GM23338 (cell line): ENCODE measurements around the gene WDR33. TPM values are rescaled to one million over a fixed set of nuclear protein-coding genes. Genes with fewer than 3 reads are reported as not detected.

Experiments used
- ATAC-seq: fragments of 200-7000 bp; cut with Tn5 transposase; 3 replicates; pipeline ENCODE4 v1.9.1; 2020
- DNase-seq: peaks from one replicate; pipeline ENCODE4 v3.0.0-alpha.2; 2015; ENCODE audit warnings: low spot score
- H2AFZ ChIP-seq: fragments of 200-600 bp; sonication (generic); 2 replicates; pipeline ENCODE4 v1.8.0; 2016; ENCODE audit warnings: antibody characterized with exemption, mild to moderate bottlenecking, moderate library complexity
- H3F3A ChIP-seq: fragments of 200-600 bp; sonication (generic); replicated peaks from 2 replicates; pipeline ENCODE4 v1.8.0; 2017; ENCODE audit warnings: antibody characterized with exemption, mixed run types, low read depth
- H3K27ac ChIP-seq: fragments of 200-600 bp; sonication (generic); 2 replicates; pipeline ENCODE4 v1.6.1; 2016; ENCODE audit warnings: low read depth
- H3K27me3 ChIP-seq: fragments of 200-600 bp; sonication (generic); 2 replicates; pipeline ENCODE4 v1.8.0; 2016; ENCODE audit warnings: mild to moderate bottlenecking, mixed run types, moderate library complexity; ENCODE audit not compliant: insufficient read depth
- H3K36me3 ChIP-seq: fragments of 200-600 bp; sonication (generic); 2 replicates; pipeline ENCODE4 v1.8.0; 2016; ENCODE audit warnings: mild to moderate bottlenecking; ENCODE audit not compliant: insufficient read depth
- H3K4me1 ChIP-seq: fragments of 200-600 bp; sonication (generic); 2 replicates; pipeline ENCODE4 v1.8.0; 2016; ENCODE audit warnings: mild to moderate bottlenecking, moderate library complexity; ENCODE audit not compliant: insufficient read depth
- H3K4me2 ChIP-seq: fragments of 200-600 bp; sonication (generic); 2 replicates; pipeline ENCODE4 v1.7.1; 2017; ENCODE audit warnings: mixed run types
- H3K4me3 ChIP-seq: fragments of 200-600 bp; sonication (generic); 2 replicates; pipeline ENCODE4 v1.6.1; 2016; ENCODE audit warnings: mixed run types
- H3K79me2 ChIP-seq: fragments of 200-600 bp; sonication (generic); replicated peaks from 2 replicates; pipeline ENCODE4 v1.8.0; 2017; ENCODE audit warnings: mild to moderate bottlenecking; ENCODE audit not compliant: insufficient read depth
- H3K9me2 ChIP-seq: fragments of 200-600 bp; sonication (generic); 2 replicates; pipeline ENCODE4 v1.8.0; 2017; ENCODE audit not compliant: insufficient read depth
- H4K20me1 ChIP-seq: fragments of 200-600 bp; sonication (generic); replicated peaks from 2 replicates; pipeline ENCODE4 v1.8.0; 2017; ENCODE audit warnings: mild to moderate bottlenecking; ENCODE audit not compliant: insufficient read depth
- H3K27ac Mint-ChIP-seq: 2 replicates; pipeline ENCODE4 v1.8.0; 2020; ENCODE audit warnings: inconsistent platforms, mild to moderate bottlenecking, moderate library complexity, mixed read lengths
- H3K27me3 Mint-ChIP-seq: 3 replicates; pipeline ENCODE4 v1.8.0; 2022; ENCODE audit warnings: low read depth, mild to moderate bottlenecking, moderate library complexity, mixed read lengths, inconsistent platforms; ENCODE audit not compliant: insufficient read depth, poor library complexity
- H3K36me3 Mint-ChIP-seq: 3 replicates; pipeline ENCODE4 v1.8.0; 2021; ENCODE audit warnings: low read depth, mild to moderate bottlenecking, inconsistent platforms, moderate library complexity, mixed read lengths
- H3K4me1 Mint-ChIP-seq: 3 replicates; pipeline ENCODE4 v1.8.0; 2020; ENCODE audit warnings: mild to moderate bottlenecking, inconsistent platforms, mixed read lengths
- H3K4me3 Mint-ChIP-seq: 3 replicates; pipeline ENCODE4 v1.8.0; 2021; ENCODE audit warnings: moderate library complexity, mild to moderate bottlenecking, inconsistent platforms, mixed read lengths
- H3K9me3 Mint-ChIP-seq: 3 replicates; pipeline ENCODE4 v1.8.0; 2020; ENCODE audit warnings: moderate library complexity, mild to moderate bottlenecking, inconsistent platforms, mixed read lengths
- CREB1 ChIP-seq: fragments of 250-450 bp; sonication (Bioruptor Pico); IDR thresholded peaks from 2 replicates; pipeline ENCODE4 v1.5.0; 2020; ENCODE audit warnings: low read depth, mild to moderate bottlenecking, moderate library complexity
- ETS1 ChIP-seq: IDR thresholded peaks from 2 replicates; pipeline ENCODE4 v1.6.1; 2016; ENCODE audit warnings: antibody characterized with exemption
- EZH2 ChIP-seq: fragments of 200-600 bp; sonication (generic); IDR thresholded peaks from one replicate; pipeline ENCODE4 v1.8.0; 2017; ENCODE audit warnings: antibody characterized with exemption, mild to moderate bottlenecking, low read depth; ENCODE audit not compliant: unreplicated experiment
- JUNB ChIP-seq: IDR thresholded peaks from one replicate; pipeline ENCODE4 v1.6.1; 2016; ENCODE audit warnings: antibody characterized with exemption; ENCODE audit not compliant: unreplicated experiment
- POLR2AphosphoS5 ChIP-seq: IDR thresholded peaks from 2 replicates; pipeline ENCODE4 v1.6.1; 2016; ENCODE audit warnings: antibody characterized with exemption, low read depth
- STAT1 ChIP-seq: IDR thresholded peaks from one replicate; pipeline ENCODE4 v1.6.1; 2016; ENCODE audit warnings: antibody characterized with exemption; ENCODE audit not compliant: unreplicated experiment
- ZNF114 ChIP-seq: fragments of 250-450 bp; sonication (Bioruptor Pico); IDR thresholded peaks from 2 replicates; pipeline ENCODE4 v1.5.0; 2020; ENCODE audit warnings: mild to moderate bottlenecking, moderate library complexity
- ZNF331 ChIP-seq: fragments of 250-450 bp; sonication (Bioruptor Pico); IDR thresholded peaks from 2 replicates; pipeline ENCODE4 v1.5.0; 2020; ENCODE audit warnings: low read depth, mild to moderate bottlenecking, moderate library complexity
- polyA plus RNA-seq: library from polyadenylated mRNA; unstranded; fragments of >200 nt; fragmentation: Nextera tagmentation; extraction: Ambion mirVana; gene quantifications from 2 replicates; pipeline ENCODE4 v1.2.1, GENCODE V29; 2016
- total RNA-seq: library from RNA; depleted of rRNA; stranded (reverse); fragments of >200 nt; shearing (Covaris generic); gene quantifications from 2 replicates; pipeline ENCODE4 v1.2.3, GENCODE V29; 2014
- TF ChIP-seq, protein P1 (sequence below), 2 experiments: fragments of 200-600 bp in 1 of 2; sonication (generic) in 1 of 2; conservative IDR thresholded peaks; 2 replicates each; pipeline versions ENCODE4 v1.5.1 to v1.6.1; 2016 to 2017; ENCODE audit warnings: antibody characterized with exemption in 2 of 2, low read depth in 2 of 2, mild to moderate bottlenecking in 2 of 2, moderate library complexity in 1 of 2
- TF ChIP-seq, protein P2 (sequence below): IDR thresholded peaks from one replicate; pipeline ENCODE4 v1.6.1; 2018; ENCODE audit warnings: antibody characterized with exemption; ENCODE audit not compliant: unreplicated experiment
- TF ChIP-seq, protein P3 (sequence below): fragments of 250-450 bp; sonication (Bioruptor Pico); IDR thresholded peaks from 2 replicates; pipeline ENCODE4 v1.5.0; 2020; ENCODE audit warnings: mild to moderate bottlenecking, moderate library complexity

The WDR33 gene
- total and polyA plus RNA-seq, 2 experiments from 2014 or later, result 37.2 to 54.7 TPM

GRCh38 chr2:127664895-127665225 lies 146.1 kb downstream of the WDR33 start:
- H2AFZ ChIP-seq, result peak overlapping the region; percentile 95
- Mint-ChIP-seq H3K27ac (no peak overlapping the region), H3K4me3 (peak overlapping the region; percentile 67; the same call in 2 of the 3 replicates)

More at GRCh38 chr2:127664895-127665225, 146.1 kb downstream of the WDR33 start:
- Histone ChIP-seq H3K4me1 (no peaks in the 10 kb centered on the region), H3K9me2 (no peaks in the 10 kb centered on the region), H3K4me2 (peak overlapping the region; percentile 83), H3K27me3 (peaks cover 38% of the 10 kb centered on the region), H3K4me3 (peak overlapping the region; percentile 64; the same call in 1 of the 2 replicates), H4K20me1 (no peaks in the 10 kb centered on the region), H3K36me3 (no peaks in the 10 kb centered on the region), H3K79me2 (no peaks in the 10 kb centered on the region), H3F3A (no peaks in the 10 kb centered on the region), H3K27ac (no peak overlapping the region)
- ATAC-seq (no peak), DNase-seq (no peak)
- Mint-ChIP-seq H3K4me1 (peaks cover 4% of the 10 kb centered on the region; the same call in 2 of the 3 replicates), H3K36me3 (no peaks in the 10 kb centered on the region; the same call in 2 of the 3 replicates), H3K9me3 (no peaks in the 10 kb centered on the region; the same call in 2 of the 3 replicates), H3K27me3 (peaks cover 27% of the 10 kb centered on the region)
- TF ChIP-seq, protein P1, sequence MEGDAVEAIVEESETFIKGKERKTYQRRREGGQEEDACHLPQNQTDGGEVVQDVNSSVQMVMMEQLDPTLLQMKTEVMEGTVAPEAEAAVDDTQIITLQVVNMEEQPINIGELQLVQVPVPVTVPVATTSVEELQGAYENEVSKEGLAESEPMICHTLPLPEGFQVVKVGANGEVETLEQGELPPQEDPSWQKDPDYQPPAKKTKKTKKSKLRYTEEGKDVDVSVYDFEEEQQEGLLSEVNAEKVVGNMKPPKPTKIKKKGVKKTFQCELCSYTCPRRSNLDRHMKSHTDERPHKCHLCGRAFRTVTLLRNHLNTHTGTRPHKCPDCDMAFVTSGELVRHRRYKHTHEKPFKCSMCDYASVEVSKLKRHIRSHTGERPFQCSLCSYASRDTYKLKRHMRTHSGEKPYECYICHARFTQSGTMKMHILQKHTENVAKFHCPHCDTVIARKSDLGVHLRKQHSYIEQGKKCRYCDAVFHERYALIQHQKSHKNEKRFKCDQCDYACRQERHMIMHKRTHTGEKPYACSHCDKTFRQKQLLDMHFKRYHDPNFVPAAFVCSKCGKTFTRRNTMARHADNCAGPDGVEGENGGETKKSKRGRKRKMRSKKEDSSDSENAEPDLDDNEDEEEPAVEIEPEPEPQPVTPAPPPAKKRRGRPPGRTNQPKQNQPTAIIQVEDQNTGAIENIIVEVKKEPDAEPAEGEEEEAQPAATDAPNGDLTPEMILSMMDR (conservative IDR thresholded peaks at IDR 0.05; ENCODE audit: low read depth in 2 of 2), result no peak
- TF ChIP-seq CREB1 (CRISPR knock-in tag), result no peak
- TF ChIP-seq POLR2AphosphoS5, result no peak
- no peak for TF ChIP-seq ETS1
- TF ChIP-seq STAT1, result no peak
- TF ChIP-seq, protein P2, sequence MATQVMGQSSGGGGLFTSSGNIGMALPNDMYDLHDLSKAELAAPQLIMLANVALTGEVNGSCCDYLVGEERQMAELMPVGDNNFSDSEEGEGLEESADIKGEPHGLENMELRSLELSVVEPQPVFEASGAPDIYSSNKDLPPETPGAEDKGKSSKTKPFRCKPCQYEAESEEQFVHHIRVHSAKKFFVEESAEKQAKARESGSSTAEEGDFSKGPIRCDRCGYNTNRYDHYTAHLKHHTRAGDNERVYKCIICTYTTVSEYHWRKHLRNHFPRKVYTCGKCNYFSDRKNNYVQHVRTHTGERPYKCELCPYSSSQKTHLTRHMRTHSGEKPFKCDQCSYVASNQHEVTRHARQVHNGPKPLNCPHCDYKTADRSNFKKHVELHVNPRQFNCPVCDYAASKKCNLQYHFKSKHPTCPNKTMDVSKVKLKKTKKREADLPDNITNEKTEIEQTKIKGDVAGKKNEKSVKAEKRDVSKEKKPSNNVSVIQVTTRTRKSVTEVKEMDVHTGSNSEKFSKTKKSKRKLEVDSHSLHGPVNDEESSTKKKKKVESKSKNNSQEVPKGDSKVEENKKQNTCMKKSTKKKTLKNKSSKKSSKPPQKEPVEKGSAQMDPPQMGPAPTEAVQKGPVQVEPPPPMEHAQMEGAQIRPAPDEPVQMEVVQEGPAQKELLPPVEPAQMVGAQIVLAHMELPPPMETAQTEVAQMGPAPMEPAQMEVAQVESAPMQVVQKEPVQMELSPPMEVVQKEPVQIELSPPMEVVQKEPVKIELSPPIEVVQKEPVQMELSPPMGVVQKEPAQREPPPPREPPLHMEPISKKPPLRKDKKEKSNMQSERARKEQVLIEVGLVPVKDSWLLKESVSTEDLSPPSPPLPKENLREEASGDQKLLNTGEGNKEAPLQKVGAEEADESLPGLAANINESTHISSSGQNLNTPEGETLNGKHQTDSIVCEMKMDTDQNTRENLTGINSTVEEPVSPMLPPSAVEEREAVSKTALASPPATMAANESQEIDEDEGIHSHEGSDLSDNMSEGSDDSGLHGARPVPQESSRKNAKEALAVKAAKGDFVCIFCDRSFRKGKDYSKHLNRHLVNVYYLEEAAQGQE, result no peak
- TF ChIP-seq, protein P3, sequence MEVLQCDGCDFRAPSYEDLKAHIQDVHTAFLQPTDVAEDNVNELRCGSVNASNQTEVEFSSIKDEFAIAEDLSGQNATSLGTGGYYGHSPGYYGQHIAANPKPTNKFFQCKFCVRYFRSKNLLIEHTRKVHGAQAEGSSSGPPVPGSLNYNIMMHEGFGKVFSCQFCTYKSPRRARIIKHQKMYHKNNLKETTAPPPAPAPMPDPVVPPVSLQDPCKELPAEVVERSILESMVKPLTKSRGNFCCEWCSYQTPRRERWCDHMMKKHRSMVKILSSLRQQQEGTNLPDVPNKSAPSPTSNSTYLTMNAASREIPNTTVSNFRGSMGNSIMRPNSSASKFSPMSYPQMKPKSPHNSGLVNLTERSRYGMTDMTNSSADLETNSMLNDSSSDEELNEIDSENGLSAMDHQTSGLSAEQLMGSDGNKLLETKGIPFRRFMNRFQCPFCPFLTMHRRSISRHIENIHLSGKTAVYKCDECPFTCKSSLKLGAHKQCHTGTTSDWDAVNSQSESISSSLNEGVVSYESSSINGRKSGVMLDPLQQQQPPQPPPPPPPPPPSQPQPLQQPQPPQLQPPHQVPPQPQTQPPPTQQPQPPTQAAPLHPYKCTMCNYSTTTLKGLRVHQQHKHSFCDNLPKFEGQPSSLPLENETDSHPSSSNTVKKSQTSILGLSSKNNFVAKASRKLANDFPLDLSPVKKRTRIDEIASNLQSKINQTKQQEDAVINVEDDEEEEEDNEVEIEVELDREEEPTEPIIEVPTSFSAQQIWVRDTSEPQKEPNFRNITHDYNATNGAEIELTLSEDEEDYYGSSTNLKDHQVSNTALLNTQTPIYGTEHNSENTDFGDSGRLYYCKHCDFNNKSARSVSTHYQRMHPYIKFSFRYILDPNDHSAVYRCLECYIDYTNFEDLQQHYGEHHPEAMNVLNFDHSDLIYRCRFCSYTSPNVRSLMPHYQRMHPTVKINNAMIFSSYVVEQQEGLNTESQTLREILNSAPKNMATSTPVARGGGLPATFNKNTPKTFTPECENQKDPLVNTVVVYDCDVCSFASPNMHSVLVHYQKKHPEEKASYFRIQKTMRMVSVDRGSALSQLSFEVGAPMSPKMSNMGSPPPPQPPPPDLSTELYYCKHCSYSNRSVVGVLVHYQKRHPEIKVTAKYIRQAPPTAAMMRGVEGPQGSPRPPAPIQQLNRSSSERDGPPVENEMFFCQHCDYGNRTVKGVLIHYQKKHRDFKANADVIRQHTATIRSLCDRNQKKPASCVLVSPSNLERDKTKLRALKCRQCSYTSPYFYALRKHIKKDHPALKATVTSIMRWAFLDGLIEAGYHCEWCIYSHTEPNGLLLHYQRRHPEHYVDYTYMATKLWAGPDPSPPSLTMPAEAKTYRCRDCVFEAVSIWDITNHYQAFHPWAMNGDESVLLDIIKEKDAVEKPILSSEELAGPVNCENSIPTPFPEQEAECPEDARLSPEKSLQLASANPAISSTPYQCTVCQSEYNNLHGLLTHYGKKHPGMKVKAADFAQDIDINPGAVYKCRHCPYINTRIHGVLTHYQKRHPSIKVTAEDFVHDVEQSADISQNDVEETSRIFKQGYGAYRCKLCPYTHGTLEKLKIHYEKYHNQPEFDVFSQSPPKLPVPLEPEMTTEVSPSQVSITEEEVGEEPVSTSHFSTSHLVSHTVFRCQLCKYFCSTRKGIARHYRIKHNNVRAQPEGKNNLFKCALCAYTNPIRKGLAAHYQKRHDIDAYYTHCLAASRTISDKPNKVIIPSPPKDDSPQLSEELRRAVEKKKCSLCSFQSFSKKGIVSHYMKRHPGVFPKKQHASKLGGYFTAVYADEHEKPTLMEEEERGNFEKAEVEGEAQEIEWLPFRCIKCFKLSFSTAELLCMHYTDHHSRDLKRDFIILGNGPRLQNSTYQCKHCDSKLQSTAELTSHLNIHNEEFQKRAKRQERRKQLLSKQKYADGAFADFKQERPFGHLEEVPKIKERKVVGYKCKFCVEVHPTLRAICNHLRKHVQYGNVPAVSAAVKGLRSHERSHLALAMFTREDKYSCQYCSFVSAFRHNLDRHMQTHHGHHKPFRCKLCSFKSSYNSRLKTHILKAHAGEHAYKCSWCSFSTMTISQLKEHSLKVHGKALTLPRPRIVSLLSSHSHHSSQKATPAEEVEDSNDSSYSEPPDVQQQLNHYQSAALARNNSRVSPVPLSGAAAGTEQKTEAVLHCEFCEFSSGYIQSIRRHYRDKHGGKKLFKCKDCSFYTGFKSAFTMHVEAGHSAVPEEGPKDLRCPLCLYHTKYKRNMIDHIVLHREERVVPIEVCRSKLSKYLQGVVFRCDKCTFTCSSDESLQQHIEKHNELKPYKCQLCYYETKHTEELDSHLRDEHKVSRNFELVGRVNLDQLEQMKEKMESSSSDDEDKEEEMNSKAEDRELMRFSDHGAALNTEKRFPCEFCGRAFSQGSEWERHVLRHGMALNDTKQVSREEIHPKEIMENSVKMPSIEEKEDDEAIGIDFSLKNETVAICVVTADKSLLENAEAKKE, result no peak
- no peak for TF ChIP-seq ZNF331 (CRISPR knock-in tag)
- TF ChIP-seq EZH2, result no peak
- no peak for TF ChIP-seq JUNB
- TF ChIP-seq ZNF114 (CRISPR knock-in tag), result no peak
